ENCODE data around the gene EVX2.

DNA sequence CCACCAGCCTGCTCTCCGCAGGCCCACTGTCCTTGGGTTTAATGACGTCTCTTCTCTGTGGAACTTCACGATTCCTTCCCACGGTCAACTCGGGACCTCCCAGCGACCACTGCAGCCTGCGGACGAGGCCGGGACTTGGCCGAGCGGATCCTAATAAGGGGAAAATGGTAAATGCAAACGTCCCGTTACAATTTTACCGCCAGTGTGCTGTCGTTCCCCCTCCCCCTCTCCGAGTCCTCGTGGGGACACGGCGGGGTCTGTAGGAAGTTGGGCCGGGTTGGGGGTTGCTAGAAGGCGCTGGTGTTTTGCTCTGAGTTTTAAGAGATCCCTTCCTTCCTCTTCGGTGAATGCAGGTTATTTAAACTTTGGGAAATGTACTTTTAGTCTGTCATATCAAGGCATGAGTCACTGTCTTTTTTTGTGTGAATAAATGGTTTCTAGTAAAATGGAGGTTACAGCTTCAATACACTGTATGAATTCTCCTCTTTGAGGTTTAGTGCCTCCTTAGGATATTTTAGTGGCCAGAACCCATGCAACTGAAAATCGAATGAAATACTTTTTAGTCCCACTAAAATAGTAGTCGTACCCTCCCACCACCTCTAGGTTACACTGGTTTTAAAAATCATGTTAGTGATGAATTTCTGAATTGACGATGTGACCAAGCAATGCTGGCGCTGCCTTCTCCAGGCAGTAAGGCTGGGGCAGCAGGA is 25.6 kb upstream of the EVX2 start:
- no peak for TF ChIP-seq POLR2AphosphoS5 (IDR thresholded peaks at IDR 0.05)
- TF ChIP-seq, protein P1, sequence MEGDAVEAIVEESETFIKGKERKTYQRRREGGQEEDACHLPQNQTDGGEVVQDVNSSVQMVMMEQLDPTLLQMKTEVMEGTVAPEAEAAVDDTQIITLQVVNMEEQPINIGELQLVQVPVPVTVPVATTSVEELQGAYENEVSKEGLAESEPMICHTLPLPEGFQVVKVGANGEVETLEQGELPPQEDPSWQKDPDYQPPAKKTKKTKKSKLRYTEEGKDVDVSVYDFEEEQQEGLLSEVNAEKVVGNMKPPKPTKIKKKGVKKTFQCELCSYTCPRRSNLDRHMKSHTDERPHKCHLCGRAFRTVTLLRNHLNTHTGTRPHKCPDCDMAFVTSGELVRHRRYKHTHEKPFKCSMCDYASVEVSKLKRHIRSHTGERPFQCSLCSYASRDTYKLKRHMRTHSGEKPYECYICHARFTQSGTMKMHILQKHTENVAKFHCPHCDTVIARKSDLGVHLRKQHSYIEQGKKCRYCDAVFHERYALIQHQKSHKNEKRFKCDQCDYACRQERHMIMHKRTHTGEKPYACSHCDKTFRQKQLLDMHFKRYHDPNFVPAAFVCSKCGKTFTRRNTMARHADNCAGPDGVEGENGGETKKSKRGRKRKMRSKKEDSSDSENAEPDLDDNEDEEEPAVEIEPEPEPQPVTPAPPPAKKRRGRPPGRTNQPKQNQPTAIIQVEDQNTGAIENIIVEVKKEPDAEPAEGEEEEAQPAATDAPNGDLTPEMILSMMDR (IDR thresholded peaks at IDR 0.05): no peak
- no peak for TF ChIP-seq EP300 (IDR thresholded peaks at IDR 0.05; ENCODE audit: low read depth)
